H1 (cell line): ENCODE measurements around the gene SKA3. TPM values are rescaled to one million over a fixed set of nuclear protein-coding genes. Genes with fewer than 3 reads are reported as not detected.

ENCODE experiments used
- RFX5 ChIP-seq: IDR thresholded peaks from 2 replicates; pipeline ENCODE4 v1.6.1; 2011; ENCODE audit warnings: low read depth, low read length, improper control_type of control experiment, borderline replicate concordance
- SP2 ChIP-seq: IDR thresholded peaks from 2 replicates; pipeline ENCODE4 v1.6.1; 2012; ENCODE audit warnings: mild to moderate bottlenecking, low read length, inconsistent platforms
- polyA plus RNA-seq, 7 experiments: library from polyadenylated mRNA; depleted of rRNA in 3 of 7; stranded (reverse) in 5 of 7; unstranded in 2 of 7; fragments of >200 nt in 5 of 7; fragments of 200-250 nt in 2 of 7; gene quantifications; 1 replicate in 5 of 7; 2 replicates in 1 of 7; 4 replicates in 1 of 7; pipeline versions ENCODE4 v1.2.1 to v1.2.3, GENCODE V29; 2011 to 2013; ENCODE audit warnings: missing spikeins in 2 of 7, mixed read lengths in 2 of 7
- total RNA-seq: library from RNA; stranded (reverse); fragmentation: NEBNext Ultra II Directional; extraction: Animal tissue kit (Norgen Biotek cat#: 25700); gene quantifications from 2 replicates; pipeline ENCODE4 v1.2.1, GENCODE V29; 2021

SKA3 gene
- total and polyA plus RNA-seq, 2 of the 8 experiments (the other 6 are each of a cell fraction or from before 2014, with no cell fraction given), result 32.3 to 63.7 TPM

GRCh38 chr13:21133077-21133476 lies 43.3 kb downstream of the SKA3 start (continued):
- no peak for TF ChIP-seq RFX5
- TF ChIP-seq SP2, result no peak
- TF ChIP-seq, all 59 proteins: peak for 0
